Left hindlimb (tissue), 1 donor: Measurements from ENCODE around the gene DPH7.
"Not testable (repeated sequence)": the region's sequence is repeated elsewhere in the genome, so short reads cannot be mapped to it uniquely, and the experiment has no call there.

Source experiments
- DNase-seq: peaks from one replicate; pipeline ENCODE4 v3.0.0-alpha.2; 2018

Gene DPH7

GRCh38 chr9:137516144-137516917, 62.4 kb downstream of the DPH7 start:
- peak; percentile 17 for DNase-seq

GRCh38 chr9:137515338-137515724, 63.4 kb downstream of the DPH7 start:
- DNase-seq: peak; percentile 16

- DNase-seq: peak; percentile 29
Measured at GRCh38 chr9:137514691-137515337, 63.9 kb downstream of the DPH7 start.

DNA sequence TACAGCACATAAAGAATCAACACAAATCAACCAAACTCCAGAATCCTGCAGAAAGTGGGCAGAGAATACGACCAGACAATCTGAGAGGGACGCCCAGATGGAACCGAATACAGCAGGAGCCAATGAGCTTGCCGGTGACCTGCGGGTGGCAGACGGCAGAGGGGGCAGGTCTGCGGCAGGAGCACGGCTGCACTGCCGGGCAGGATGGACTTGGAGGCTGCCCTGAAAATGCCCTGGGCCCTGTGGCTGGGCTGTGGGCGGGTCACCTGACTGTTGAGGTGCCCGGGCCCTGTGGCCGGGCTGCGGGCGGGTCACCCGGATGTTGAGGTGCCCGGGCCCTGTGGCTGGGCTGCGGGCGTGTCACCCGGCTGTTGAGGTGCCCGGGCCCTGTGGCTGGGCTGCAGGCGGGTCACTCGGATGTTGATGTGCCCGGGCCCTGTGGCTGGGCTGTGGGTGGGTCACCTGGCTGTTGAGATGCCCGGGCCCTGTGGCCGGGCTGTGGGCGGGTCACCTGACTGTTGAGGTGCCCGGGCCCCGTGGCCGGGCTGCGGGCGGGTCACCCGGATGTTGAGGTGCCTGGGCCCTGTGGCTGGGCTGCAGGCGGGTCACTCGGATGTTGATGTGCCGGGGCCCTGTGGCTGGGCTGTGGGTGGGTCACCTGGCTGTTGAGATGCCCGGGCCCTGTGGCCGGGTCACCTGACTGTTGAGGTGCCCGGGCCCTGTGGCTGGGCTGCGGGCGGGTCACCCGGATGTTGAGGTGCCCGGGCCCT, 64.7 kb downstream of the DPH7 start:
- peak; percentile 29 for DNase-seq

DNA sequence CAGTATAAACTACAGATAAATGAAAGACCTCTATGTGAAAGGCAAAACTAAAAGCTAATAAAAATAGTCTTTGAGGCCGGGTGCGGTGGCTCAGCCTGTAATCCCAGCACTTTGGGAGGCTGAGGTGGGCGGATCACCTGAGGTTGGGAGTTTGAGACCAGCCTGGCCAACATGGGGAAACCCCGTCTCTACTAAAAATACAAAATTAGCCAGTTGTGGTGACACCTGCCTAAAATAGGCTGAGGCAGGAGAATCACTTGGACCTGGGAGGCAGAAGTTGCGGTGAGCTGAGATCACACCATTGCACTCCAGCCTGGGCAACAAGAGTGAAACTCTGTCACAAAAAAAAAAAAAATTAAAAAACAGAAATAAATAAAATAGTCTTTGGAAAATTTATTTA, 65.6 kb downstream of the DPH7 start:
- not testable (repeated sequence) for DNase-seq

- peak; percentile 10 for DNase-seq
Measured at GRCh38 chr9:137511758-137512463, 66.8 kb downstream of the DPH7 start.

DNA sequence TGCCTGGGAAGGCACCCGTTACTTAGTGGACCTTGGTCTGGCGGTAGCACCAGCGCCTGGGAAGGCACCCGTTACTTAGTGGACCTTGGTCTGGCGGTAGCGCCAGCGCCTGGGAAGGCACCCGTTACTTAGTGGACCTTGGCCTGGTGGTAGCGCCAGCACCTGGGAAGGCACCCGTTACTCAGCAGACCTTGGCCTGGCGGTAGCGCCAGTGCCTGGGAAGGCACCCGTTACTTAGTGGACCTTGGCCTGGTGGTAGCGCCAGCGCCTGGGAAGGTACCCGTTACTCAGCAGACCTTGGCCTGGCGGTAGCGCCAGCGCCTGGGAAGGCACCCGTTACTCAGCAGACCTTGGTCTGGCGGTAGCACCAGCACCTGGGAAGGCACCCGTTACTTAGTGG, 67.6 kb downstream of the DPH7 start:
- peak; percentile 6 for DNase-seq

- no peak for DNase-seq
Measured at GRCh38 chr9:137509198-137509597, 69.5 kb downstream of the DPH7 start.

DNA sequence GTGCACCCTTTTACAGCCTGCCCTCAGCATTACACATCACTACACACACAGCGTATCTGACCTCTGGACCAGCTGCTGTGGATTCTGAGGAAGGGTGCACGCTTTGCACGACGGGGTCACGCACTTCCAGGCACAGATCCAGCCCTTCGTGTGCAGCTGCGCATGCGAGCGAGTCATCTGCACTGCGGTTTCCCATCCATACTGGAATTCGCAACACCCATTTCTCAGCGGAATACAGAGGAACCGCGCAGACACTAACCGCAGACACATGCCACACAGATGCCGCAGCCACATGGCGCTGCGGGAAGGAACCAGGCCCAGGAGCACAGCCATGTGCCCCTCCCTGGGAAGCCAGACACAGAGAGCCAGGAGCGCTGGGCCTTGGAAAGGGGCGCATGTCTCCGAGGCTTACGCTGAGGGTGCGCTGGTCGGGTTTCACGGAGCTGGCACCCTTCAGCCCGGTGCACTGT, 72.0 kb downstream of the DPH7 start:
- peak; percentile 31 for DNase-seq

GRCh38 chr9:137506274-137506673, 72.5 kb downstream of the DPH7 start:
- peak; percentile 8 for DNase-seq

DNA sequence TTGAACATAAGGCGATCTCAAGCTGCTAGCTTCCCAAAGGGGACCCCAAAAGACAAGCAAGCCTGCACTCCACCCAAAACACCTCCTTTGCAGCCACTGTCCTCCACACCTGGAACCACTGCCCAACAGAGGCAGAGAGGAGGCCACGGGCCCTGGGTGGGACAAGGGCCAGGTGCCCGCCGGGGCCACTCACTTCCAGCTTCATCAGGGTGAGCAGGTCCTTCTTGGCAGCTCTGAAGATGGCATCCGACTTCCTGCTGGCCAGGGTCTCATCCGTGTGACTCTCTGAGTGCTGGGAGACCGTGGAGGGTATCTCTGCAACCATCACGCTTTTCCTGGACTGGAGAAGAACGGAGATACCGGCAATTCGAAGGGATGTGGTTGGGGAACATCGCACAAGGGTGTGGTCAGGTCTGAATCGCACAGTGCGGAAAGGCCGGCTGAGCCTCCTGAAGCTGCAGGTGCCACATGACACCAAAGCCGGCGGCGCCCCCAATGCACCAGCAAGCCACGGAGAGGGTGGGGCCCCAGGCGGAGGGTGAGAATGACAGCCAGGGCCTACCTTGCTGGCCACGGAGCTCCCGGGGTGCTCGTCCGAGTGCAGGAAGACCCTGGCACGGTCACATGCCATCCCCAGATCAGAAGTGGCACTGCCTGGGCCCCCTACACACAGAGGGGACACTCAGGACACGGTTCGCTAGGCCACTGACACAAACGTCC, 73.1 kb downstream of the DPH7 start:
- DNase-seq: peak; percentile 13
